ENCODE results near the gene SIN3B. TPM values are rescaled to one million over a fixed set of nuclear protein-coding genes. Genes with fewer than 3 reads are reported as not detected.
A peak's percentile ranks its signal among the peaks of the same experiment; 100 is the strongest.

The SIN3B gene
- total and polyA plus RNA-seq, 9 of the 15 experiments (the other 6 are each of a cell fraction or from before 2014, with no cell fraction given): 0.51 to 34.2 (median 14.3) TPM

DNA sequence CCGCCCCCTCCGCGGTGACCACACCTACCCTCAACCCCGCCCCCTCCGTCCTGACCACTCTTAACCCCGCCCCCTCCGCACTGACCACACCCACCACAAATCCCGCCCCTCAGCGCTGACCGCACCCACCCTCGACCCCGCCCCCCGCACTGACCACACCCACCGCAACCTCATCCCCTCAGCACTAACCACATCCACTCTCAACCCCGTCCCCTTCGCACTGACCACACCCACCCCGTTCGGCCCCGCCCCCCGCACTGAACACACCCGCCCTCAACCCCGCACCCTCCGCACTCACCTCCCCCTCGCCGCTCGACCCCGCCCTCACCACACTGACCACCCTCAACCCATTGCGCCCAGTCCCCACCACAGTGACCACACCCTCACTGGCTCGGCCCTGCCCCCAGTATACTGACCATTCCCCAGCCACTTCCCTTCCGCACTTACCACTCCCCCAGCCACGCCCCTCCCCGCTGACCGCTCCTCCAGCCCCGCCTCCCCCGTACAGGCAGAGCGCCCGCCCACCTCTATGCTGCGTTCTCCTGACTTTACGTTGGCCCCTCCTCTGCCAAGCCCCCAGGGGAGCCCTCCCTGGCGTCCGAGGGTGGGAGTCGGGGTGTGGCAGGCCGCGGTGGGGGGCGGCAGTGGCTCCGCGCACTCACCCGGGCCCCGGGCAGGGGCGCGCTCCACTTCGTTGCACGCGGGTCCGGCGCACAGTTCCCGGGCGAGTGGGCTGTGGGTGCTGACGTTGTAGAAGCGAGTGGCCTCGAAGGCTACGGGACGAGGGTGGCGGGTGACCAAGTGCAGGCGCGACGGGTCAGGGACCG lies 68.0 kb downstream of the SIN3B start (continued):
- TF ChIP-seq, protein P1, sequence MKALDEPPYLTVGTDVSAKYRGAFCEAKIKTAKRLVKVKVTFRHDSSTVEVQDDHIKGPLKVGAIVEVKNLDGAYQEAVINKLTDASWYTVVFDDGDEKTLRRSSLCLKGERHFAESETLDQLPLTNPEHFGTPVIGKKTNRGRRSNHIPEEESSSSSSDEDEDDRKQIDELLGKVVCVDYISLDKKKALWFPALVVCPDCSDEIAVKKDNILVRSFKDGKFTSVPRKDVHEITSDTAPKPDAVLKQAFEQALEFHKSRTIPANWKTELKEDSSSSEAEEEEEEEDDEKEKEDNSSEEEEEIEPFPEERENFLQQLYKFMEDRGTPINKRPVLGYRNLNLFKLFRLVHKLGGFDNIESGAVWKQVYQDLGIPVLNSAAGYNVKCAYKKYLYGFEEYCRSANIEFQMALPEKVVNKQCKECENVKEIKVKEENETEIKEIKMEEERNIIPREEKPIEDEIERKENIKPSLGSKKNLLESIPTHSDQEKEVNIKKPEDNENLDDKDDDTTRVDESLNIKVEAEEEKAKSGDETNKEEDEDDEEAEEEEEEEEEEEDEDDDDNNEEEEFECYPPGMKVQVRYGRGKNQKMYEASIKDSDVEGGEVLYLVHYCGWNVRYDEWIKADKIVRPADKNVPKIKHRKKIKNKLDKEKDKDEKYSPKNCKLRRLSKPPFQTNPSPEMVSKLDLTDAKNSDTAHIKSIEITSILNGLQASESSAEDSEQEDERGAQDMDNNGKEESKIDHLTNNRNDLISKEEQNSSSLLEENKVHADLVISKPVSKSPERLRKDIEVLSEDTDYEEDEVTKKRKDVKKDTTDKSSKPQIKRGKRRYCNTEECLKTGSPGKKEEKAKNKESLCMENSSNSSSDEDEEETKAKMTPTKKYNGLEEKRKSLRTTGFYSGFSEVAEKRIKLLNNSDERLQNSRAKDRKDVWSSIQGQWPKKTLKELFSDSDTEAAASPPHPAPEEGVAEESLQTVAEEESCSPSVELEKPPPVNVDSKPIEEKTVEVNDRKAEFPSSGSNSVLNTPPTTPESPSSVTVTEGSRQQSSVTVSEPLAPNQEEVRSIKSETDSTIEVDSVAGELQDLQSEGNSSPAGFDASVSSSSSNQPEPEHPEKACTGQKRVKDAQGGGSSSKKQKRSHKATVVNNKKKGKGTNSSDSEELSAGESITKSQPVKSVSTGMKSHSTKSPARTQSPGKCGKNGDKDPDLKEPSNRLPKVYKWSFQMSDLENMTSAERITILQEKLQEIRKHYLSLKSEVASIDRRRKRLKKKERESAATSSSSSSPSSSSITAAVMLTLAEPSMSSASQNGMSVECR (CRISPR knock-in tag; IDR thresholded peaks at IDR 0.05): peak; percentile 41; the same call in 1 of the 2 replicates
- TF ChIP-seq ZSCAN29 (IDR thresholded peaks at IDR 0.05): no peak
- TF ChIP-seq, protein P2, sequence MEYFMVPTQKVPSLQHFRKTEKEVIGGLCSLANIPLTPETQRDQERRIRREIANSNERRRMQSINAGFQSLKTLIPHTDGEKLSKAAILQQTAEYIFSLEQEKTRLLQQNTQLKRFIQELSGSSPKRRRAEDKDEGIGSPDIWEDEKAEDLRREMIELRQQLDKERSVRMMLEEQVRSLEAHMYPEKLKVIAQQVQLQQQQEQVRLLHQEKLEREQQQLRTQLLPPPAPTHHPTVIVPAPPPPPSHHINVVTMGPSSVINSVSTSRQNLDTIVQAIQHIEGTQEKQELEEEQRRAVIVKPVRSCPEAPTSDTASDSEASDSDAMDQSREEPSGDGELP (CRISPR knock-in tag; IDR thresholded peaks at IDR 0.05; ENCODE audit: borderline replicate concordance): peak; percentile 54; the same call in 1 of the 2 replicates
- TF ChIP-seq NFE2 (IDR thresholded peaks at IDR 0.05; ENCODE audit: low read depth): no peak
- TF ChIP-seq, protein P3, sequence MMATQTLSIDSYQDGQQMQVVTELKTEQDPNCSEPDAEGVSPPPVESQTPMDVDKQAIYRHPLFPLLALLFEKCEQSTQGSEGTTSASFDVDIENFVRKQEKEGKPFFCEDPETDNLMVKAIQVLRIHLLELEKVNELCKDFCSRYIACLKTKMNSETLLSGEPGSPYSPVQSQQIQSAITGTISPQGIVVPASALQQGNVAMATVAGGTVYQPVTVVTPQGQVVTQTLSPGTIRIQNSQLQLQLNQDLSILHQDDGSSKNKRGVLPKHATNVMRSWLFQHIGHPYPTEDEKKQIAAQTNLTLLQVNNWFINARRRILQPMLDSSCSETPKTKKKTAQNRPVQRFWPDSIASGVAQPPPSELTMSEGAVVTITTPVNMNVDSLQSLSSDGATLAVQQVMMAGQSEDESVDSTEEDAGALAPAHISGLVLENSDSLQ (IDR thresholded peaks at IDR 0.05): 0 out of 2 replicates have a peak, but pooled peaks have one; percentile 14
- no peak for TF ChIP-seq ZNF184 (CRISPR knock-in tag; IDR thresholded peaks at IDR 0.05)
- TF ChIP-seq ERF (CRISPR knock-in tag; IDR thresholded peaks at IDR 0.05): 0 out of 2 replicates have a peak, but pooled peaks have one; percentile 72
- TF ChIP-seq SREBF2 (CRISPR knock-in tag; IDR thresholded peaks at IDR 0.05): no peak
- no peak for TF ChIP-seq GATAD2B (IDR thresholded peaks at IDR 0.05; ENCODE audit: borderline replicate concordance)
- TF ChIP-seq NCOA2 (IDR thresholded peaks at IDR 0.05; ENCODE audit: partially characterized antibody in 2 of 2): no peak
- peak; percentile 62 to 69; a peak in 3 of 4 replicates for TF ChIP-seq NONO (IDR thresholded peaks at IDR 0.05; ENCODE audit: low read depth in 2 of 2, low read length in 1 of 2)
- TF ChIP-seq POLR3A (IDR thresholded peaks at IDR 0.05; ENCODE audit: borderline replicate concordance, extremely low read depth, insufficient read depth, insufficient read length): no peak
- TF ChIP-seq CHD4 (IDR thresholded peaks at IDR 0.05; ENCODE audit: insufficient read depth, insufficient replicate concordance, low read depth, low read length, poor library complexity, severe bottlenecking): peak; percentile 43
- TF ChIP-seq, protein P4, sequence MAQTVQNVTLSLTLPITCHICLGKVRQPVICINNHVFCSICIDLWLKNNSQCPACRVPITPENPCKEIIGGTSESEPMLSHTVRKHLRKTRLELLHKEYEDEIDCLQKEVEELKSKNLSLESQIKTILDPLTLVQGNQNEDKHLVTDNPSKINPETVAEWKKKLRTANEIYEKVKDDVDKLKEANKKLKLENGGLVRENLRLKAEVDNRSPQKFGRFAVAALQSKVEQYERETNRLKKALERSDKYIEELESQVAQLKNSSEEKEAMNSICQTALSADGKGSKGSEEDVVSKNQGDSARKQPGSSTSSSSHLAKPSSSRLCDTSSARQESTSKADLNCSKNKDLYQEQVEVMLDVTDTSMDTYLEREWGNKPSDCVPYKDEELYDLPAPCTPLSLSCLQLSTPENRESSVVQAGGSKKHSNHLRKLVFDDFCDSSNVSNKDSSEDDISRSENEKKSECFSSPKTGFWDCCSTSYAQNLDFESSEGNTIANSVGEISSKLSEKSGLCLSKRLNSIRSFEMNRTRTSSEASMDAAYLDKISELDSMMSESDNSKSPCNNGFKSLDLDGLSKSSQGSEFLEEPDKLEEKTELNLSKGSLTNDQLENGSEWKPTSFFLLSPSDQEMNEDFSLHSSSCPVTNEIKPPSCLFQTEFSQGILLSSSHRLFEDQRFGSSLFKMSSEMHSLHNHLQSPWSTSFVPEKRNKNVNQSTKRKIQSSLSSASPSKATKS (CRISPR knock-in tag; IDR thresholded peaks at IDR 0.05): no peak
- TF ChIP-seq MYC (IDR thresholded peaks at IDR 0.05; ENCODE audit: low read depth, low read length): peak; percentile 50; the same call in 1 of the 2 replicates
- TF ChIP-seq MYC (CRISPR knock-in tag; IDR thresholded peaks at IDR 0.05; ENCODE audit: borderline replicate concordance, low read depth): no peak
- no peak for TF ChIP-seq SAP30 (IDR thresholded peaks at IDR 0.05; ENCODE audit: borderline replicate concordance, insufficient read depth, low read depth, low read length, poor library complexity, severe bottlenecking)
